Measurements from ENCODE around the gene DOK7. TPM values are rescaled to one million over a fixed set of nuclear protein-coding genes. Genes with fewer than 3 reads are reported as not detected.

Gene DOK7
- total RNA-seq, 2 experiments from 2014 or later, result not detected

DNA sequence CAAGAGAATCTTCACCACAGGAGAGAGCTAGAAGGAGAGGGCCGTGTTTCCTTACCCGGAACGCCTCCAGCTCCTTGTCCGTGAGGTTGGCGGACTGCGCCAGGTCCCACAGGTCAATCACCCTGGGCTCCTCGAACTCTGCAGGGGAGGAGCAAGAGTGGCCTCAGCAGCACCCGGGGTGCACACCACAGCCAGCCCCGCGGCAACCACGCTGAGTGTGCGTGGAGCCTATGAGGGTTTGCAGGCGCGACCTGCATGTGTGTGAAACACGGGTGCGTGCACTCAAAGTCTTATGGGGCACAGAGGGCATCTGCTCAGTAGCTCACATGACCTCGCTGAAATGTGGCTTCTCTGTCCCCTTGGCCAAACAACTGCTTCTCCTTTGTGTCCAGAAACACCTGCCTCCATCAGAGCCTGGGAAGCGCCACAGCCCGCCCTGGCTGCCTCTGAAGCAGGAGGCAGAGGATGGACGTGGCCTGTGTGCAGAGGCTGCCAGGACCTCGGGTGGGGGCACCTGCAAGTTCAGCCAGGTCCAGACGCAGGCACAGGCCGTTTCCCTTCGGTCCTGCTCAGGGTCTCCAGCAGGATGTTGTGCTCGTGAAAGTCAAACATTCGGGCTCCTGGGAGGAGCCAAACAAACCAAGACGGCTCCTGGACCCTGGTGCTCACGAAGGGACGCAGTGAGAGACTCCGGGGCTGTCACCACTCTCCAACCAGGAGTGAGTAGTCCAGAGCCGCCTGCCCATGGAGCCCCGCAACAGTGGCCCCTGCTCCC, 53.1 kb downstream of the DOK7 start:
- Mint-ChIP-seq H3K27me3 (no peaks in the 10 kb centered on the region), H3K36me3 (peaks cover 22% of the 10 kb centered on the region), H3K4me3 (no peak overlapping the region), H3K27ac (no peak overlapping the region), H3K4me1 (no peaks in the 10 kb centered on the region), H3K9me3 (no peaks in the 10 kb centered on the region)
- no peak for DNase-seq

DNA sequence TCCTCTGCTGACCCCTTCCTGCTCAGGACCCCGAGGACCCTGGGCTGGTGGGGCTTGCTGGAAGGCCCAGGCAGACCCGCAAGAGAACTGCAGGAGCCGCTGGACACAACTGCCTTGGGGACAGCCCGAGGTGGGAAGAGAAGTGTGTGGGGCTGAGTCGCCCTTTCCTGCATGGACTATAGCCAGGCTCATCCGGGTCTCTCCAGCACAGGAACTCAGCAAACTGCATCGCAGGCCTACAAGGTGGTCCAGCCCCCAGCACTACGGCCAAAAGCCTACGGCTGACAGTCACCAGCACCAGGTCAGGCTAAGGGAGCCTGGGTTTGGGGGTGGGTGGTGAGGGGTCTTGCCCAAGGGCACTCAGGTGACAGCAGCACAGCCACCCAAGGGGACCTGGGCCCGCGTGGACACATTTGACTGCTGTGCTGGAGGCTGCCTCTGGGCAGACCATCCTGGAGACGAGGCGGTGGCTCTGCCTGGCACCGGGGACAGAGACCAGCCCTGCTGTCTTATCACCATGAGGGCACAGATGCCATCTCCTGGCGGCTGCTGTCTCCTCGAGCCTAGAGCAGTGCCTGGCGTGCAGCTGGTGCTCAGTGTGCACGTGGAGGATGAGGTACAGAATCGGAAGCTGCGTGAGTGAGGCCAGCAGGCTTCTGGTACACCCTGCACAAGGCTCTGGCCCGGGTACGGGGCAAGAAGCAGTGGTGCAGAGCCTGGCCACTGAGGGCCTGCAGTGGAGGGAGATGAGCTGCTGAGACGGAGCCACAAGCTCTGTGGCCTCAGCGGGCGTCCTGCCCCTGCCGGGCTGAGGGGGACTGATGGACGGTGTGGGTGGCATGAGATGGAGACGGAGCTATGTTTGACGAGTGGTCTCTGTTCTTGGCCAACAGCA, 54.0 kb downstream of the DOK7 start:
- no peaks in the 10 kb centered on the region for H3K27me3 Mint-ChIP-seq

GRCh38 chr4:3517731-3518510, 54.8 kb downstream of the DOK7 start:
- Mint-ChIP-seq H3K27me3 (no peaks in the 10 kb centered on the region), H3K4me1 (no peaks in the 10 kb centered on the region), H3K27ac (no peak overlapping the region), H3K36me3 (peaks cover 9% of the 10 kb centered on the region), H3K4me3 (no peak overlapping the region), H3K9me3 (no peaks in the 10 kb centered on the region)
- DNase-seq, result no peak

More for the DNA sequence above, 54.0 kb downstream of the DOK7 start:
- H3K4me3 Mint-ChIP-seq, result no peak overlapping the region
- H3K27ac Mint-ChIP-seq, result no peak overlapping the region
- DNase-seq, result no peak
- H3K36me3 Mint-ChIP-seq, result peaks cover 16% of the 10 kb centered on the region
- no peaks in the 10 kb centered on the region for H3K9me3 Mint-ChIP-seq
- no peaks in the 10 kb centered on the region for H3K4me1 Mint-ChIP-seq

GRCh38 chr4:3518511-3518880, 55.4 kb downstream of the DOK7 start:
- peaks cover 4% of the 10 kb centered on the region for H3K36me3 Mint-ChIP-seq
- no peak for DNase-seq
- no peak overlapping the region for H3K4me3 Mint-ChIP-seq
- H3K4me1 Mint-ChIP-seq, result no peaks in the 10 kb centered on the region
- H3K9me3 Mint-ChIP-seq, result no peaks in the 10 kb centered on the region
- no peak overlapping the region for H3K27ac Mint-ChIP-seq
- H3K27me3 Mint-ChIP-seq, result no peaks in the 10 kb centered on the region

DNA sequence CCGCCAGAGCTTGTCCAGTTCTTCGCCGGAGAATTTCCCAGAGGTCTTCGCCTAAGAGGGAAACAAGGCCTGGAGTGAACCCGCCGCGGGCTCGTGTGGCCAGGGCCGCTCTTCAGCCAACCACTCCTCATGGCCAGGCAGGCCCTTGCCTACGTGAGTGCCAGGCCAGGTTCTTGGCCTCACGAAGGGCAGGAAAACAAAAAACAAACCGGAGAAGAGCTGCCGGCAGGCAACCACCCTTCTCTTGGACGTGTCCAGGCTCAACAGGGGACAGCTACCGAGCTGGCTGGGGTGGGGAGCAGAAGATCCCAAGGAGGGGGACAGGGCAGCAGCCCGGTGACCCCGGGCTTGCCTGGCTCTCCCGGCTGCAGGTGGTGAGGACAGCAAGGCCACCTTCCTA, 55.8 kb downstream of the DOK7 start:
- no peaks in the 10 kb centered on the region for H3K4me1 Mint-ChIP-seq
- no peak overlapping the region for H3K27ac Mint-ChIP-seq
- no peak for DNase-seq
- H3K9me3 Mint-ChIP-seq, result no peaks in the 10 kb centered on the region
- H3K36me3 Mint-ChIP-seq, result no peaks in the 10 kb centered on the region
- H3K27me3 Mint-ChIP-seq, result no peaks in the 10 kb centered on the region
- H3K4me3 Mint-ChIP-seq, result no peak overlapping the region

DNA sequence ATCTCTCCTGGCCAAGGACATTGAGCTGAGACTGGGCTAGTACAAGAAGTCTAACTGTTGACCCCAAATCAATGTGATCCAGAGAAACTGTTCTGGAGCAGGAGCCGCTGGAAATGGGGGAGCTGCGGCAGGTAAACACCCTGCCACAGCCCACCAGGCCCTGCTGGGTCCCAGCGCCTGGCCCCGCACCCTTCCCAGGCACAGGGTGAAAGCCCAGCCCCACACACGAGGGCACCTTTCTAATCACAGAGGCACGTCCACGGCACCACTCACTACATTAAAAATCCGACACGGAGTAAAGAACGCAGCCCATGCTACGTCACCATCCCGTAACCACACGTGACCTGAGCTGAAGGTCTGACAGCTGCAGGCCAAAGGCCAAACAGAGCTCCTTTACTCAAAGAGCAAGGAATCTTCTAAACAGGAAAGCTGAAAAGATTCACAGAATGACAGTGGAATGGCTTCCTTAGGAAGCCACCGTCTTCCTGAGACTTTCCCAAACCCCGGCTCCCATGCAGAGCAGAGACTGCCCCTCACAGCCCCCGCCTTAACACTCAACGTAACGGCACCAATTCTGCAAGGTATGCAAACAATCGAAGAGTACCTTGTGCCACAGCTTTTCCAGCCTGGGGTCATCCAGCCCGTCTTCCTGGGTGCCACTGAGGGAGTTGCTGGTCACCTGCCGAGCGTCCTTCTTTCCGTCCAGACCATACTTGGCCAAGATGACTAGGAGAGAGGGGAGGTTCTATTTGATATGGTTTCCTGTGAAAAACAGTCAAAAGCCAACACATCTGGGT, 56.6 kb downstream of the DOK7 start:
- H3K4me1 Mint-ChIP-seq, result no peaks in the 10 kb centered on the region
- DNase-seq, result no peak
- no peaks in the 10 kb centered on the region for H3K36me3 Mint-ChIP-seq
- H3K27ac Mint-ChIP-seq, result no peak overlapping the region
- H3K9me3 Mint-ChIP-seq, result no peaks in the 10 kb centered on the region
- no peak overlapping the region for H3K4me3 Mint-ChIP-seq
- H3K27me3 Mint-ChIP-seq, result no peaks in the 10 kb centered on the region

- H3K4me1 Mint-ChIP-seq, result no peaks in the 10 kb centered on the region
- no peak overlapping the region for H3K27ac Mint-ChIP-seq
- H3K4me3 Mint-ChIP-seq, result no peak overlapping the region
- no peaks in the 10 kb centered on the region for H3K36me3 Mint-ChIP-seq
- no peaks in the 10 kb centered on the region for H3K27me3 Mint-ChIP-seq
- no peak for DNase-seq
- H3K9me3 Mint-ChIP-seq, result no peaks in the 10 kb centered on the region
These were observed 57.2 kb downstream of the DOK7 start for GRCh38 chr4:3520276-3520675.

DNA sequence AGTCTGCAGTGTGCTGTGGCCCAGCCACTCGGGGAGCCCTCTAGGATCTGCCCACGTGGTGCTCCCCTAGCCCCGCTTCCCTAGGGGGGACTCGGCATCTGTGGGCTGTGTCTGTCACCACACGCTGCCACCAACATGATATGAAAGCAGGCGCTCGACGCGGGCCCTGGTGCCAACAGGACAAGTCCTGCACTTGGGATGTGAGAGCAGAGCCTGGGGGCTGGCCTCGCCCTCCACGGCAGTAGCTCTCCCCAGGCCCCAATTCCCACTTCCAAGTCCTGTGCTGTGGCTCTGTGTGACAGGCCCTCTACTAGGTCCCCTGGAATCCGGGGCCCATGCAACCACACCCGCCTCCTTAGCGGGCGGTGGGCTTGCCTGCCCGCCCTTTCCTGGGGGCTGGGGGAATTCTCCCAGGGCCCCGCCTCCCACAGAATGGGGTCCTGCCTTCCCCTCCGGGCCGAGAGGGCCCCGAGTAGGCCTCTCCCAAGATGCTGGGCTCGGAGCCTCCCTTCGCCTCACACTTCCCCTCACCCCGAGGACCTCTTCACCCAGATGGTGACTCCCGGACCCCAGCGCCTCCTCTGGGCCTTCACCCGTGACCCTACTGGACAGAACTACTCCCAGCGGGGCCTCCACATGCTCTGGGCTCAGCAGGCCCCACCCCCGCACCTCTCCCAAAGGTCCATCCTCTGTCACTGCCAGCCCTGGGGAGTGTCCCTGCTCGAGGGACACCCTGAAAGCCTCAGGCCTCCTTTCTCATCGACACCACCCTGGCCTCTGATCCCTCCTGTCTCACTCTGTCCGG, 57.9 kb downstream of the DOK7 start:
- Mint-ChIP-seq H3K27ac (no peak overlapping the region), H3K27me3 (no peaks in the 10 kb centered on the region), H3K9me3 (no peaks in the 10 kb centered on the region), H3K36me3 (no peaks in the 10 kb centered on the region), H3K4me1 (no peaks in the 10 kb centered on the region), H3K4me3 (no peak overlapping the region)
- no peak for DNase-seq

- no peak overlapping the region for H3K27ac Mint-ChIP-seq
- H3K4me3 Mint-ChIP-seq, result no peak overlapping the region
- H3K9me3 Mint-ChIP-seq, result no peaks in the 10 kb centered on the region
- no peaks in the 10 kb centered on the region for H3K27me3 Mint-ChIP-seq
- no peak for DNase-seq
- H3K36me3 Mint-ChIP-seq, result no peaks in the 10 kb centered on the region
- H3K4me1 Mint-ChIP-seq, result no peaks in the 10 kb centered on the region
These were observed 58.7 kb downstream of the DOK7 start for GRCh38 chr4:3521621-3522325.

- H3K27me3 Mint-ChIP-seq, result no peaks in the 10 kb centered on the region
- no peaks in the 10 kb centered on the region for H3K36me3 Mint-ChIP-seq
- no peak overlapping the region for H3K27ac Mint-ChIP-seq
- no peaks in the 10 kb centered on the region for H3K9me3 Mint-ChIP-seq
- H3K4me3 Mint-ChIP-seq, result no peak overlapping the region
- no peaks in the 10 kb centered on the region for H3K4me1 Mint-ChIP-seq
- no peak for DNase-seq
These were observed 59.2 kb downstream of the DOK7 start for GRCh38 chr4:3522326-3522640.

DNA sequence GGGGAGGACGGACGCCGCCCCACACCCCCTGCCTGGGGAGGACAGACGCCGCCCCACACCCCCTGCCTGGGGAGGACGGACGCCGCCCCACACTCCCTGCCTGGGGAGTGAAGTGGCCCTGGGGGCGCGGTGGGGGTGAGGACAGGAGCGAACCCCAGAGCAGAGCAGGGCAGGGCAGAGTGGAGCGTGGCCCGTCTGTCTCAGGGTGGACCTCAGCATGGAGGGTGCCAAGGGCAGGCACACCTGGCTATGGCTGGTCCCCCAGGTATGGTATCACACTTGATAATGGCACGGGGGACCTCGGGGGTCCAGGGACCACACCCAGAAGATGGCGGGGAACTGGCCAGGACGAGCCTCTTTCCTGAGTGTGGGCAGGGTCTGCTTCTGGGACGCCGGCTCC, 59.5 kb downstream of the DOK7 start:
- Mint-ChIP-seq H3K36me3 (no peaks in the 10 kb centered on the region), H3K27me3 (no peaks in the 10 kb centered on the region), H3K4me1 (no peaks in the 10 kb centered on the region), H3K27ac (no peak overlapping the region), H3K4me3 (no peak overlapping the region), H3K9me3 (no peaks in the 10 kb centered on the region)
- DNase-seq, result no peak

GRCh38 chr4:3523146-3523627, 60.1 kb downstream of the DOK7 start:
- no peaks in the 10 kb centered on the region for H3K36me3 Mint-ChIP-seq
- H3K27ac Mint-ChIP-seq, result no peak overlapping the region
- H3K4me3 Mint-ChIP-seq, result no peak overlapping the region
- no peaks in the 10 kb centered on the region for H3K27me3 Mint-ChIP-seq
- no peaks in the 10 kb centered on the region for H3K9me3 Mint-ChIP-seq
- no peak for DNase-seq
- peaks cover 3% of the 10 kb centered on the region for H3K4me1 Mint-ChIP-seq

- Mint-ChIP-seq H3K9me3 (no peaks in the 10 kb centered on the region), H3K4me1 (peaks cover 3% of the 10 kb centered on the region), H3K36me3 (no peaks in the 10 kb centered on the region), H3K27me3 (no peaks in the 10 kb centered on the region), H3K27ac (no peak overlapping the region), H3K4me3 (no peak overlapping the region)
- DNase-seq, result no peak
These were observed 60.6 kb downstream of the DOK7 start for GRCh38 chr4:3523628-3524221.

Data from activated naive CD8-positive, alpha-beta T cell treated with anti-CD3 and anti-CD28 coated beads for 36 hours (primary cell).